Osteoblast (primary cell): ENCODE measurements around the gene TKT. TPM values are rescaled to one million over a fixed set of nuclear protein-coding genes. Genes with fewer than 3 reads are reported as not detected.

Experiments used
- DNase-seq: peaks from one replicate; pipeline ENCODE4 v3.0.0; 2011; ENCODE audit warnings: low spot score, mixed read lengths; ENCODE audit not compliant: insufficient read length; ENCODE audit errors: missing footprints
- H2AFZ ChIP-seq: 2 replicates; pipeline ENCODE4 v1.6.0; 2011; ENCODE audit warnings: mild to moderate bottlenecking, low read length
- H3K27ac ChIP-seq: 2 replicates; pipeline ENCODE4 v1.5.1; 2011; ENCODE audit warnings: mild to moderate bottlenecking, low read depth, low read length, moderate library complexity
- H3K27me3 ChIP-seq: 2 replicates; pipeline ENCODE4 v1.6.0; 2012; ENCODE audit warnings: mild to moderate bottlenecking, control low read depth, inconsistent platforms, low read length, moderate library complexity; ENCODE audit not compliant: insufficient read depth
- H3K36me3 ChIP-seq: 2 replicates; pipeline ENCODE4 v1.5.1; 2011; ENCODE audit warnings: mild to moderate bottlenecking, low read length, control low read depth, moderate library complexity; ENCODE audit not compliant: insufficient read depth
- H3K4me1 ChIP-seq: 2 replicates; pipeline ENCODE4 v1.5.1; 2011; ENCODE audit warnings: mild to moderate bottlenecking, low read length, control low read depth, moderate library complexity; ENCODE audit not compliant: insufficient read depth
- H3K4me2 ChIP-seq: 2 replicates; pipeline ENCODE4 v1.6.0; 2011; ENCODE audit warnings: mild to moderate bottlenecking, low read length; ENCODE audit not compliant: insufficient read depth
- H3K4me3 ChIP-seq: fragments of 200-600 bp; sonication (generic); 3 replicates; pipeline ENCODE4 v1.5.1; 2012; ENCODE audit warnings: mild to moderate bottlenecking, low read length, inconsistent platforms; ENCODE audit not compliant: insufficient read depth
- H3K79me2 ChIP-seq: 2 replicates; pipeline ENCODE4 v1.6.0; 2012; ENCODE audit warnings: mild to moderate bottlenecking, low read length, control low read depth, inconsistent platforms; ENCODE audit not compliant: insufficient read depth
- H3K9me3 ChIP-seq: 2 replicates; pipeline ENCODE4 v1.5.1; 2011; ENCODE audit warnings: low read depth, low read length, control low read depth
- H4K20me1 ChIP-seq: 2 replicates; pipeline ENCODE4 v1.6.0; 2012; ENCODE audit warnings: mild to moderate bottlenecking, low read length, control low read depth; ENCODE audit not compliant: insufficient read depth
- CTCF ChIP-seq: IDR thresholded peaks from 2 replicates; pipeline ENCODE4 v1.5.1; 2011; ENCODE audit warnings: mild to moderate bottlenecking, low read depth, low read length, moderate library complexity; ENCODE audit errors: extremely low read depth
- total RNA-seq: library from RNA; depleted of rRNA; stranded (reverse); fragments of >200 nt; gene quantifications from 2 replicates; pipeline ENCODE4 v1.2.3, GENCODE V29; 2012

Gene TKT
- total RNA-seq, 1 donor = 453 TPM

GRCh38 chr3:53225651-53226050 lies 30.2 kb downstream of the TKT start:
- H3K36me3 ChIP-seq = peaks cover 86% of the 10 kb centered on the region
- no peak overlapping the region for H3K4me2 ChIP-seq
- H2AFZ ChIP-seq = no peak overlapping the region
- H3K79me2 ChIP-seq = no peaks in the 10 kb centered on the region
- no peak overlapping the region for H3K4me3 ChIP-seq
- no peaks in the 10 kb centered on the region for H3K9me3 ChIP-seq
- TF ChIP-seq CTCF = no peak
- no peaks in the 10 kb centered on the region for H3K27me3 ChIP-seq
- no peak overlapping the region for H3K27ac ChIP-seq
- H4K20me1 ChIP-seq = peaks cover 12% of the 10 kb centered on the region
- no peaks in the 10 kb centered on the region for H3K4me1 ChIP-seq
- DNase-seq = no peak

- Histone ChIP-seq H3K79me2 (no peaks in the 10 kb centered on the region), H3K9me3 (no peaks in the 10 kb centered on the region), H2AFZ (no peak overlapping the region), H3K36me3 (peaks cover 81% of the 10 kb centered on the region), H3K27ac (no peak overlapping the region), H4K20me1 (peaks cover 11% of the 10 kb centered on the region), H3K4me2 (no peak overlapping the region), H3K27me3 (no peaks in the 10 kb centered on the region), H3K4me1 (no peaks in the 10 kb centered on the region), H3K4me3 (no peak overlapping the region)
- no peak for DNase-seq
- TF ChIP-seq CTCF = no peak
Observed at GRCh38 chr3:53225181-53225580, 30.6 kb downstream of the TKT start.

- Histone ChIP-seq H4K20me1 (peaks cover 8% of the 10 kb centered on the region), H2AFZ (no peak overlapping the region)
Observed at GRCh38 chr3:53224536-53224935, 31.3 kb downstream of the TKT start.

GRCh38 chr3:53224026-53224425 lies 31.8 kb downstream of the TKT start:
- Histone ChIP-seq H3K4me1 (no peaks in the 10 kb centered on the region), H2AFZ (no peak overlapping the region), H3K9me3 (no peaks in the 10 kb centered on the region), H3K4me2 (no peak overlapping the region), H3K4me3 (no peak overlapping the region), H3K27me3 (no peaks in the 10 kb centered on the region), H4K20me1 (peaks cover 8% of the 10 kb centered on the region), H3K27ac (no peak overlapping the region), H3K79me2 (no peaks in the 10 kb centered on the region), H3K36me3 (peaks cover 70% of the 10 kb centered on the region)
- DNase-seq = peak; percentile 69
- TF ChIP-seq CTCF = no peak

More at GRCh38 chr3:53224536-53224935, 31.3 kb downstream of the TKT start:
- H3K79me2 ChIP-seq = no peaks in the 10 kb centered on the region
- H3K4me2 ChIP-seq = no peak overlapping the region
- no peaks in the 10 kb centered on the region for H3K27me3 ChIP-seq
- H3K4me1 ChIP-seq = no peaks in the 10 kb centered on the region
- TF ChIP-seq CTCF = no peak
- H3K9me3 ChIP-seq = no peaks in the 10 kb centered on the region
- DNase-seq = peak; percentile 44
- no peak overlapping the region for H3K27ac ChIP-seq
- no peak overlapping the region for H3K4me3 ChIP-seq
- peaks cover 75% of the 10 kb centered on the region for H3K36me3 ChIP-seq
